ENCODE data around the gene ROCK2.

DNA sequence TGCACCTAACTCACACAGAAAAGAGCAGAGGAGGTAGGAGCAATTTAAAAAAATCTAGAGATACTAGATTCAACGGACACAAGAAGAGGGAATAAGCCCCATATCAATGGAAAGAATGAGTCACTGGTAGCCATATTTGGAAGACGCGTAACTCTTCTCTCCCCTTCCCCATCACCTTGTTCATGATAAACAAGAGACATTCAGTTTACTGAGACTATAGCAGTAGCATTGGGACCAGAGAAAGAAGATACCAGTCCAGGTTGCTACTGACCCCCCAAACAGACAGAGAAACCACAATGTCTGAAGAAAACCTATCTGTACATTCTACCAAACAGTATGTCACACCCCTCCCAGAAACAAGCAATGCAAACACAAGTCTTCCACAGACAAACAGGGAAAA is 108.1 kb downstream of the ROCK2 start:
- TF ChIP-seq ZNF302 (tag by site-specific recombination; IDR thresholded peaks at IDR 0.05; ENCODE audit: low read depth) (no peak), CTCF (tag by site-specific recombination; IDR thresholded peaks at IDR 0.05) (no peak), ZNF549 (tag by site-specific recombination; IDR thresholded peaks at IDR 0.05) (no peak), ZNF362 (tag by site-specific recombination; IDR thresholded peaks at IDR 0.05) (no peak), TCF7L2 (IDR thresholded peaks at IDR 0.05; ENCODE audit: borderline replicate concordance, low read depth, low read length) (no peak), ZNF639 (tag by site-specific recombination; IDR thresholded peaks at IDR 0.05) (no peak), ZBTB10 (tag by site-specific recombination; IDR thresholded peaks at IDR 0.05) (no peak), ZNF132 (tag by site-specific recombination; IDR thresholded peaks at IDR 0.05; ENCODE audit: borderline replicate concordance) (no peak), REST (tag by site-specific recombination; IDR thresholded peaks at IDR 0.05) (no peak)
- TF ChIP-seq, protein P1, sequence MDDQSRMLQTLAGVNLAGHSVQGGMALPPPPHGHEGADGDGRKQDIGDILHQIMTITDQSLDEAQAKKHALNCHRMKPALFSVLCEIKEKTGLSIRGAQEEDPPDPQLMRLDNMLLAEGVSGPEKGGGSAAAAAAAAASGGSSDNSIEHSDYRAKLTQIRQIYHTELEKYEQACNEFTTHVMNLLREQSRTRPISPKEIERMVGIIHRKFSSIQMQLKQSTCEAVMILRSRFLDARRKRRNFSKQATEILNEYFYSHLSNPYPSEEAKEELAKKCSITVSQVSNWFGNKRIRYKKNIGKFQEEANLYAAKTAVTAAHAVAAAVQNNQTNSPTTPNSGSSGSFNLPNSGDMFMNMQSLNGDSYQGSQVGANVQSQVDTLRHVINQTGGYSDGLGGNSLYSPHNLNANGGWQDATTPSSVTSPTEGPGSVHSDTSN (CRISPR knock-in tag; IDR thresholded peaks at IDR 0.05) = no peak
- TF ChIP-seq, protein P2, sequence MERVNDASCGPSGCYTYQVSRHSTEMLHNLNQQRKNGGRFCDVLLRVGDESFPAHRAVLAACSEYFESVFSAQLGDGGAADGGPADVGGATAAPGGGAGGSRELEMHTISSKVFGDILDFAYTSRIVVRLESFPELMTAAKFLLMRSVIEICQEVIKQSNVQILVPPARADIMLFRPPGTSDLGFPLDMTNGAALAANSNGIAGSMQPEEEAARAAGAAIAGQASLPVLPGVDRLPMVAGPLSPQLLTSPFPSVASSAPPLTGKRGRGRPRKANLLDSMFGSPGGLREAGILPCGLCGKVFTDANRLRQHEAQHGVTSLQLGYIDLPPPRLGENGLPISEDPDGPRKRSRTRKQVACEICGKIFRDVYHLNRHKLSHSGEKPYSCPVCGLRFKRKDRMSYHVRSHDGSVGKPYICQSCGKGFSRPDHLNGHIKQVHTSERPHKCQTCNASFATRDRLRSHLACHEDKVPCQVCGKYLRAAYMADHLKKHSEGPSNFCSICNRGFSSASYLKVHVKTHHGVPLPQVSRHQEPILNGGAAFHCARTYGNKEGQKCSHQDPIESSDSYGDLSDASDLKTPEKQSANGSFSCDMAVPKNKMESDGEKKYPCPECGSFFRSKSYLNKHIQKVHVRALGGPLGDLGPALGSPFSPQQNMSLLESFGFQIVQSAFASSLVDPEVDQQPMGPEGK (tag by site-specific recombination; IDR thresholded peaks at IDR 0.05) = no peak
- TF ChIP-seq, protein P3, sequence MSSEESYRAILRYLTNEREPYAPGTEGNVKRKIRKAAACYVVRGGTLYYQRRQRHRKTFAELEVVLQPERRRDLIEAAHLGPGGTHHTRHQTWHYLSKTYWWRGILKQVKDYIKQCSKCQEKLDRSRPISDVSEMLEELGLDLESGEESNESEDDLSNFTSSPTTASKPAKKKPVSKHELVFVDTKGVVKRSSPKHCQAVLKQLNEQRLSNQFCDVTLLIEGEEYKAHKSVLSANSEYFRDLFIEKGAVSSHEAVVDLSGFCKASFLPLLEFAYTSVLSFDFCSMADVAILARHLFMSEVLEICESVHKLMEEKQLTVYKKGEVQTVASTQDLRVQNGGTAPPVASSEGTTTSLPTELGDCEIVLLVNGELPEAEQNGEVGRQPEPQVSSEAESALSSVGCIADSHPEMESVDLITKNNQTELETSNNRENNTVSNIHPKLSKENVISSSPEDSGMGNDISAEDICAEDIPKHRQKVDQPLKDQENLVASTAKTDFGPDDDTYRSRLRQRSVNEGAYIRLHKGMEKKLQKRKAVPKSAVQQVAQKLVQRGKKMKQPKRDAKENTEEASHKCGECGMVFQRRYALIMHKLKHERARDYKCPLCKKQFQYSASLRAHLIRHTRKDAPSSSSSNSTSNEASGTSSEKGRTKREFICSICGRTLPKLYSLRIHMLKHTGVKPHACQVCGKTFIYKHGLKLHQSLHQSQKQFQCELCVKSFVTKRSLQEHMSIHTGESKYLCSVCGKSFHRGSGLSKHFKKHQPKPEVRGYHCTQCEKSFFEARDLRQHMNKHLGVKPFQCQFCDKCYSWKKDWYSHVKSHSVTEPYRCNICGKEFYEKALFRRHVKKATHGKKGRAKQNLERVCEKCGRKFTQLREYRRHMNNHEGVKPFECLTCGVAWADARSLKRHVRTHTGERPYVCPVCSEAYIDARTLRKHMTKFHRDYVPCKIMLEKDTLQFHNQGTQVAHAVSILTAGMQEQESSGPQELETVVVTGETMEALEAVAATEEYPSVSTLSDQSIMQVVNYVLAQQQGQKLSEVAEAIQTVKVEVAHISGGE (tag by site-specific recombination; conservative IDR thresholded peaks at IDR 0.05; ENCODE audit: low read depth) = no peak

Data from HEK293 (cell line).